Dendritic cell treated with granulocyte-macrophage colony-stimulating factor and Interleukin-4, amounts not matched to agents 40 ng/mL and 50 ng/mL, for 4 days (primary cell): ENCODE data around the gene LRRC2.

Source experiments
- H3K27ac Mint-ChIP-seq: one replicate; pipeline ENCODE4 v1.8.0; 2022; ENCODE audit warnings: mild to moderate bottlenecking, mixed read lengths
- H3K27me3 Mint-ChIP-seq: one replicate; pipeline ENCODE4 v1.8.0; 2022; ENCODE audit warnings: mild to moderate bottlenecking, mixed read lengths
- H3K36me3 Mint-ChIP-seq: one replicate; pipeline ENCODE4 v1.8.0; 2022; ENCODE audit warnings: low read depth, mixed read lengths
- H3K4me1 Mint-ChIP-seq: one replicate; pipeline ENCODE4 v1.8.0; 2022; ENCODE audit warnings: low read depth, mixed read lengths
- H3K4me3 Mint-ChIP-seq: one replicate; pipeline ENCODE4 v1.8.0; 2022; ENCODE audit warnings: mild to moderate bottlenecking, moderate library complexity, mixed read lengths
- H3K9me3 Mint-ChIP-seq: one replicate; pipeline ENCODE4 v1.8.0; 2022; ENCODE audit warnings: mixed read lengths
- intact Hi-C: fragments of 100-400 bp; cut with micrococcal nuclease; formaldehyde crosslinking; loops from one replicate; pipeline ENCODE4 v1.15.0; 2022

The LRRC2 gene

GRCh38 chr3:46576386-46576785 lies 10.3 kb upstream of the LRRC2 start:
- intact Hi-C loops, result no loop called here
- H3K9me3 Mint-ChIP-seq, result no peaks in the 10 kb centered on the region
- peaks cover 59% of the 10 kb centered on the region for H3K27me3 Mint-ChIP-seq
- H3K27ac Mint-ChIP-seq, result no peak overlapping the region
- peaks cover 6% of the 10 kb centered on the region for H3K4me1 Mint-ChIP-seq
- no peak overlapping the region for H3K4me3 Mint-ChIP-seq
- no peaks in the 10 kb centered on the region for H3K36me3 Mint-ChIP-seq

GRCh38 chr3:46575577-46576222 lies 9.6 kb upstream of the LRRC2 start:
- Mint-ChIP-seq H3K27me3 (peaks cover 61% of the 10 kb centered on the region), H3K4me3 (no peak overlapping the region), H3K9me3 (no peaks in the 10 kb centered on the region), H3K4me1 (peaks cover 6% of the 10 kb centered on the region), H3K27ac (no peak overlapping the region), H3K36me3 (no peaks in the 10 kb centered on the region)
- intact Hi-C loops, result no loop called here

GRCh38 chr3:46574881-46575576 lies 8.9 kb upstream of the LRRC2 start:
- H3K9me3 Mint-ChIP-seq, result no peaks in the 10 kb centered on the region
- intact Hi-C loops, result no loop called here
- peaks cover 60% of the 10 kb centered on the region for H3K27me3 Mint-ChIP-seq
- no peaks in the 10 kb centered on the region for H3K36me3 Mint-ChIP-seq
- no peak overlapping the region for H3K4me3 Mint-ChIP-seq
- H3K4me1 Mint-ChIP-seq, result peaks cover 6% of the 10 kb centered on the region
- no peak overlapping the region for H3K27ac Mint-ChIP-seq

- Mint-ChIP-seq H3K27me3 (peaks cover 56% of the 10 kb centered on the region), H3K4me3 (no peak overlapping the region), H3K27ac (no peak overlapping the region), H3K36me3 (no peaks in the 10 kb centered on the region), H3K4me1 (peaks cover 6% of the 10 kb centered on the region), H3K9me3 (no peaks in the 10 kb centered on the region)
- intact Hi-C loops, result no loop called here
Measured at GRCh38 chr3:46574243-46574646, 8.1 kb upstream of the LRRC2 start.

GRCh38 chr3:46573701-46574100 lies 7.6 kb upstream of the LRRC2 start:
- intact Hi-C loops, result no loop called here
- Mint-ChIP-seq H3K4me1 (peaks cover 6% of the 10 kb centered on the region), H3K27me3 (peaks cover 52% of the 10 kb centered on the region), H3K4me3 (no peak overlapping the region), H3K9me3 (no peaks in the 10 kb centered on the region), H3K27ac (no peak overlapping the region), H3K36me3 (no peaks in the 10 kb centered on the region)

GRCh38 chr3:46571684-46572083 lies 5.6 kb upstream of the LRRC2 start:
- intact Hi-C loops, result no loop called here
- H3K9me3 Mint-ChIP-seq, result no peaks in the 10 kb centered on the region
- H3K4me1 Mint-ChIP-seq, result no peaks in the 10 kb centered on the region
- H3K27me3 Mint-ChIP-seq, result peaks cover 54% of the 10 kb centered on the region
- no peak overlapping the region for H3K27ac Mint-ChIP-seq
- no peak overlapping the region for H3K4me3 Mint-ChIP-seq
- no peaks in the 10 kb centered on the region for H3K36me3 Mint-ChIP-seq

- Mint-ChIP-seq H3K27ac (no peak overlapping the region), H3K9me3 (no peaks in the 10 kb centered on the region), H3K36me3 (no peaks in the 10 kb centered on the region), H3K4me1 (peaks cover 14% of the 10 kb centered on the region), H3K4me3 (no peak overlapping the region), H3K27me3 (peaks cover 52% of the 10 kb centered on the region)
- intact Hi-C loops, result no loop called here
Measured at GRCh38 chr3:46565607-46566039, 479 bp downstream of the LRRC2 start.

GRCh38 chr3:46565077-46565476 lies 1.0 kb downstream of the LRRC2 start:
- H3K4me3 Mint-ChIP-seq, result no peak overlapping the region
- intact Hi-C loops, result no loop called here
- peaks cover 14% of the 10 kb centered on the region for H3K4me1 Mint-ChIP-seq
- H3K9me3 Mint-ChIP-seq, result no peaks in the 10 kb centered on the region
- H3K27ac Mint-ChIP-seq, result no peak overlapping the region
- no peaks in the 10 kb centered on the region for H3K36me3 Mint-ChIP-seq
- H3K27me3 Mint-ChIP-seq, result peaks cover 53% of the 10 kb centered on the region

- intact Hi-C loops, result no loop called here
- Mint-ChIP-seq H3K4me1 (peaks cover 14% of the 10 kb centered on the region), H3K27me3 (peaks cover 52% of the 10 kb centered on the region), H3K4me3 (no peak overlapping the region), H3K27ac (no peak overlapping the region), H3K36me3 (no peaks in the 10 kb centered on the region), H3K9me3 (no peaks in the 10 kb centered on the region)
Measured at GRCh38 chr3:46564190-46565021, 1.7 kb downstream of the LRRC2 start.

- Mint-ChIP-seq H3K4me3 (no peak overlapping the region), H3K9me3 (no peaks in the 10 kb centered on the region), H3K4me1 (peaks cover 24% of the 10 kb centered on the region), H3K27ac (no peak overlapping the region), H3K27me3 (peaks cover 39% of the 10 kb centered on the region), H3K36me3 (no peaks in the 10 kb centered on the region)
- intact Hi-C loops, result no loop called here
Measured at GRCh38 chr3:46561951-46562350, 4.2 kb downstream of the LRRC2 start.

GRCh38 chr3:46561511-46561910 lies 4.6 kb downstream of the LRRC2 start:
- Mint-ChIP-seq H3K4me1 (peaks cover 24% of the 10 kb centered on the region), H3K4me3 (no peak overlapping the region), H3K36me3 (no peaks in the 10 kb centered on the region), H3K27ac (no peak overlapping the region), H3K9me3 (no peaks in the 10 kb centered on the region), H3K27me3 (peaks cover 38% of the 10 kb centered on the region)
- intact Hi-C loops, result no loop called here

- Mint-ChIP-seq H3K9me3 (no peaks in the 10 kb centered on the region), H3K27ac (no peak overlapping the region), H3K27me3 (peaks cover 16% of the 10 kb centered on the region), H3K36me3 (no peaks in the 10 kb centered on the region), H3K4me1 (peaks cover 10% of the 10 kb centered on the region), H3K4me3 (no peak overlapping the region)
- intact Hi-C loops, result loop anchor here (2.0 kb wide), 1 partner anchor 70 kb away; no protein-coding TSS in a partner anchor
Measured at GRCh38 chr3:46559091-46559704, 6.9 kb downstream of the LRRC2 start.

- intact Hi-C loops, result loop anchor here (2.0 kb wide), 1 partner anchor 70 kb away; no protein-coding TSS in a partner anchor
- peaks cover 10% of the 10 kb centered on the region for H3K4me1 Mint-ChIP-seq
- H3K4me3 Mint-ChIP-seq, result peak overlapping the region; percentile 83
- peaks cover 11% of the 10 kb centered on the region for H3K27me3 Mint-ChIP-seq
- no peaks in the 10 kb centered on the region for H3K36me3 Mint-ChIP-seq
- no peaks in the 10 kb centered on the region for H3K9me3 Mint-ChIP-seq
- H3K27ac Mint-ChIP-seq, result peak overlapping the region; percentile 52
Measured at GRCh38 chr3:46558184-46559043, 7.7 kb downstream of the LRRC2 start.
